Upper lobe of right lung (tissue), 1 donor: ENCODE data around the gene POU2F1. TPM values are rescaled to one million over a fixed set of nuclear protein-coding genes. Genes with fewer than 3 reads are reported as not detected.

ENCODE experiments used
- ATAC-seq: fragments of 200-7000 bp; cut with Tn5 transposase; one replicate; pipeline ENCODE4 v1.9.1; 2020; ENCODE audit warnings: mild to moderate bottlenecking, moderate library complexity
- DNase-seq: peaks from one replicate; pipeline ENCODE4 v3.0.0-alpha.2; 2020
- H3K27ac ChIP-seq: fragments of 200-600 bp; one replicate; pipeline ENCODE4 v1.8.0; 2022
- H3K27me3 ChIP-seq: fragments of 200-600 bp; one replicate; pipeline ENCODE4 v1.8.0; 2022; ENCODE audit warnings: mild to moderate bottlenecking
- H3K36me3 ChIP-seq: fragments of 200-600 bp; one replicate; pipeline ENCODE4 v1.8.0; 2022
- H3K4me1 ChIP-seq: fragments of 200-600 bp; one replicate; pipeline ENCODE4 v1.8.0; 2022
- H3K4me3 ChIP-seq: fragments of 200-600 bp; one replicate; pipeline ENCODE4 v1.8.0; 2022; ENCODE audit warnings: mild to moderate bottlenecking
- H3K9me3 ChIP-seq: fragments of 200-600 bp; one replicate; pipeline ENCODE4 v1.8.0; 2022
- intact Hi-C: fragments of 100-400 bp; cut with DNase I; formaldehyde crosslinking; loops from one replicate; pipeline ENCODE4 v1.11.0; 2022
- total RNA-seq: library from RNA; stranded (reverse); fragmentation: NEBNext Ultra II Directional; extraction: Animal tissue kit (Norgen Biotek cat#: 25700); gene quantifications from one replicate; pipeline ENCODE4 v1.2.1, GENCODE V29; 2021
- TF ChIP-seq, protein P1 (sequence below): fragments of 200-600 bp; IDR thresholded peaks from one replicate; pipeline ENCODE4 v1.8.0; 2022; ENCODE audit warnings: antibody characterized with exemption
- donor health status: DM: no; HTN: yes; CAD: no; lungs with severe emphysema.

The POU2F1 gene
- total RNA-seq, 1 donor from 2014 or later = 15.3 TPM

GRCh38 chr1:167369933-167370332, 149.2 kb downstream of the POU2F1 start:
- H3K4me1 ChIP-seq = no peaks in the 10 kb centered on the region
- TF ChIP-seq, protein P1, sequence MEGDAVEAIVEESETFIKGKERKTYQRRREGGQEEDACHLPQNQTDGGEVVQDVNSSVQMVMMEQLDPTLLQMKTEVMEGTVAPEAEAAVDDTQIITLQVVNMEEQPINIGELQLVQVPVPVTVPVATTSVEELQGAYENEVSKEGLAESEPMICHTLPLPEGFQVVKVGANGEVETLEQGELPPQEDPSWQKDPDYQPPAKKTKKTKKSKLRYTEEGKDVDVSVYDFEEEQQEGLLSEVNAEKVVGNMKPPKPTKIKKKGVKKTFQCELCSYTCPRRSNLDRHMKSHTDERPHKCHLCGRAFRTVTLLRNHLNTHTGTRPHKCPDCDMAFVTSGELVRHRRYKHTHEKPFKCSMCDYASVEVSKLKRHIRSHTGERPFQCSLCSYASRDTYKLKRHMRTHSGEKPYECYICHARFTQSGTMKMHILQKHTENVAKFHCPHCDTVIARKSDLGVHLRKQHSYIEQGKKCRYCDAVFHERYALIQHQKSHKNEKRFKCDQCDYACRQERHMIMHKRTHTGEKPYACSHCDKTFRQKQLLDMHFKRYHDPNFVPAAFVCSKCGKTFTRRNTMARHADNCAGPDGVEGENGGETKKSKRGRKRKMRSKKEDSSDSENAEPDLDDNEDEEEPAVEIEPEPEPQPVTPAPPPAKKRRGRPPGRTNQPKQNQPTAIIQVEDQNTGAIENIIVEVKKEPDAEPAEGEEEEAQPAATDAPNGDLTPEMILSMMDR = no peak
- DNase-seq (no peak), ATAC-seq (no peak)
- no peak overlapping the region for H3K4me3 ChIP-seq
- intact Hi-C loops = no loop called here
- no peak overlapping the region for H3K27ac ChIP-seq
- no peaks in the 10 kb centered on the region for H3K27me3 ChIP-seq
- H3K36me3 ChIP-seq = peaks cover 6% of the 10 kb centered on the region
- no peaks in the 10 kb centered on the region for H3K9me3 ChIP-seq

GRCh38 chr1:167371030-167371429, 150.3 kb downstream of the POU2F1 start:
- DNase-seq (no peak), ATAC-seq (no peak)
- TF ChIP-seq, protein P1 = no peak
- no peaks in the 10 kb centered on the region for H3K9me3 ChIP-seq
- no peak overlapping the region for H3K4me3 ChIP-seq
- H3K4me1 ChIP-seq = no peaks in the 10 kb centered on the region
- no peak overlapping the region for H3K27ac ChIP-seq
- intact Hi-C loops = no loop called here
- H3K27me3 ChIP-seq = no peaks in the 10 kb centered on the region
- peaks cover 2% of the 10 kb centered on the region for H3K36me3 ChIP-seq

DNA sequence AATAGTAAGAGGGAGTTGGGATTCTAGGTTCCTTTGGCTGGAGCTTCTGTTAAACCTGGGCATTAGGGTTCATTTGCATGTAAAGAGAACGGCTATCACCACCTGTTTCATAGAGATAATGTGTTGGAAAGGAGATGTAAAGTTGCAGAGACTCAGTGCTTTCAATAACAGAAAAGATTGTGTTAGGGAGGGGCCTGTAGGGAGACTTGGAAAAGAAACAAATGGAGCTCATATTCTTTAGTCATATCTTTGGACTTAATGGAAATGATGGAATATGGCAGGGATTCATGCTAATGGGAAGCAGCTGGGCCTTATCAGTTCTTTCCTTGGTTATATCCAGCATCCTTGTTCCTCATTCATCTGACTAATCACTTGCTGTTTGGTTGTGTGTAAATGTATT, 152.7 kb downstream of the POU2F1 start:
- no peak for ATAC-seq
- no peak for DNase-seq
- Histone ChIP-seq H3K9me3 (no peaks in the 10 kb centered on the region), H3K4me3 (no peak overlapping the region), H3K27me3 (no peaks in the 10 kb centered on the region), H3K27ac (no peak overlapping the region), H3K36me3 (no peaks in the 10 kb centered on the region), H3K4me1 (no peaks in the 10 kb centered on the region)
- intact Hi-C loops = no loop called here
- TF ChIP-seq, protein P1 = no peak

GRCh38 chr1:167373986-167374385, 153.3 kb downstream of the POU2F1 start:
- Histone ChIP-seq H3K36me3 (no peaks in the 10 kb centered on the region), H3K9me3 (no peaks in the 10 kb centered on the region), H3K4me3 (no peak overlapping the region), H3K27ac (no peak overlapping the region), H3K27me3 (no peaks in the 10 kb centered on the region), H3K4me1 (no peaks in the 10 kb centered on the region)
- DNase-seq (no peak), ATAC-seq (no peak)
- TF ChIP-seq, protein P1 = no peak
- intact Hi-C loops = no loop called here

- Histone ChIP-seq H3K36me3 (no peaks in the 10 kb centered on the region), H3K4me3 (no peak overlapping the region), H3K27me3 (no peaks in the 10 kb centered on the region), H3K9me3 (no peaks in the 10 kb centered on the region), H3K4me1 (no peaks in the 10 kb centered on the region), H3K27ac (no peak overlapping the region)
- DNase-seq (no peak), ATAC-seq (no peak)
- intact Hi-C loops = no loop called here
- TF ChIP-seq, protein P1 = no peak
Observed at GRCh38 chr1:167375949-167376348, 155.3 kb downstream of the POU2F1 start.

GRCh38 chr1:167387251-167387910, 166.7 kb downstream of the POU2F1 start:
- DNase-seq (no peak), ATAC-seq (peak; percentile 68)
- Histone ChIP-seq H3K36me3 (peaks cover 38% of the 10 kb centered on the region), H3K27ac (no peak overlapping the region), H3K9me3 (no peaks in the 10 kb centered on the region), H3K4me1 (no peaks in the 10 kb centered on the region), H3K4me3 (no peak overlapping the region), H3K27me3 (no peaks in the 10 kb centered on the region)
- intact Hi-C loops = no loop called here
- TF ChIP-seq, protein P1 = no peak
